NCI-H1694 (cell line): ENCODE measurements around the gene IDI1.
"Not testable (repeated sequence)": the region's sequence is repeated elsewhere in the genome, so short reads cannot be mapped to it uniquely, and the experiment has no call there.

Experiments used
- DNase-seq: peaks from one replicate; lab custom pipeline; 2025; lab: John Stamatoyannopoulos, UW

Gene IDI1

GRCh38 chr10:1063232-1063865 lies 14.4 kb upstream of the IDI1 start:
- DNase-seq, result no peak

GRCh38 chr10:1061930-1062774 lies 13.2 kb upstream of the IDI1 start:
- no peak for DNase-seq

- no peak for DNase-seq
Observed at GRCh38 chr10:1059902-1060301, 11.0 kb upstream of the IDI1 start.

GRCh38 chr10:1058017-1058416 lies 9.1 kb upstream of the IDI1 start:
- DNase-seq, result no peak

- no peak for DNase-seq
Observed at GRCh38 chr10:1057106-1057657, 8.3 kb upstream of the IDI1 start.

- peak; percentile 18 for DNase-seq
Observed at GRCh38 chr10:1056326-1057105, 7.6 kb upstream of the IDI1 start, which contains the start of gene WDR37. WDR37 (plus strand) TSS chr10:1056385; CDS start chr10:1072156, 15,771 bp downstream.

- DNase-seq, result no peak
Observed at GRCh38 chr10:1054684-1055083, 5.8 kb upstream of the IDI1 start.

- no peak for DNase-seq
Observed at GRCh38 chr10:1050554-1050953, 1.6 kb upstream of the IDI1 start.

- DNase-seq, result no peak
Observed at GRCh38 chr10:1050145-1050544, 1.2 kb upstream of the IDI1 start.

- no peak for DNase-seq
Observed at GRCh38 chr10:1049425-1049958, 573 bp upstream of the IDI1 start.

GRCh38 chr10:1048349-1048731 lies 579 bp downstream of the IDI1 start:
- no peak for DNase-seq

- no peak for DNase-seq
Observed at GRCh38 chr10:1047937-1048336, 982 bp downstream of the IDI1 start.

GRCh38 chr10:1045415-1045814 lies 3.5 kb downstream of the IDI1 start:
- no peak for DNase-seq

- DNase-seq, result no peak
Observed at GRCh38 chr10:1044964-1045363, 4.0 kb downstream of the IDI1 start.

GRCh38 chr10:1044146-1044545 lies 4.8 kb downstream of the IDI1 start:
- DNase-seq, result no peak

GRCh38 chr10:1043532-1043995 lies 5.4 kb downstream of the IDI1 start:
- DNase-seq, result no peak

GRCh38 chr10:1041514-1041913 lies 7.4 kb downstream of the IDI1 start:
- DNase-seq, result no peak

- no peak for DNase-seq
Observed at GRCh38 chr10:1040133-1040532, 8.8 kb downstream of the IDI1 start.

GRCh38 chr10:1038769-1039168 lies 10.2 kb downstream of the IDI1 start:
- DNase-seq, result not testable (repeated sequence)

GRCh38 chr10:1037098-1037497 lies 11.8 kb downstream of the IDI1 start:
- no peak for DNase-seq

- no peak for DNase-seq
Observed at GRCh38 chr10:1036341-1036791, 12.6 kb downstream of the IDI1 start.

GRCh38 chr10:1035201-1035600 lies 13.7 kb downstream of the IDI1 start:
- DNase-seq, result no peak
